Caco-2 (cell line): ENCODE data around the gene ELAVL1. TPM values are rescaled to one million over a fixed set of nuclear protein-coding genes. Genes with fewer than 3 reads are reported as not detected.
"Not testable (repeated sequence)": the region's sequence is repeated elsewhere in the genome, so short reads cannot be mapped to it uniquely, and the experiment has no call there.

Source experiments
- BruUV-seq: library from RNA; stranded (reverse); fragments of 400-500 nt; replicated peaks from 2 replicates; lab custom pipeline; 2021; lab: Mats Ljungman, UMichigan
- CTCF ChIA-PET: fragments of 300-600 bp; sonication (Branson Sonifier 250); formaldehyde crosslinking; loops from one replicate; lab custom pipeline; 2022; ENCODE audit warnings: antibody characterized with exemption; lab: Charles Lee
- POLR2A ChIA-PET: fragments of 300-600 bp; sonication (Branson Sonifier 250); formaldehyde crosslinking; loops from one replicate; lab custom pipeline; 2022; ENCODE audit warnings: antibody characterized with exemption; lab: Charles Lee
- DNase-seq, 2 experiments: peaks; one replicate each; pipeline versions ENCODE4 v3.0.0 to v3.0.0-alpha.2; 2020 to 2022
- H3K27me3 ChIP-seq: replicated peaks from 2 replicates; pipeline ENCODE4 v1.6.0; 2011; ENCODE audit warnings: low read length; ENCODE audit not compliant: control insufficient read depth, insufficient read depth
- H3K36me3 ChIP-seq: 2 replicates; pipeline ENCODE4 v1.5.1; 2011; ENCODE audit warnings: low read length; ENCODE audit not compliant: control insufficient read depth, insufficient read depth
- H3K4me1 ChIP-seq: fragments of 250-450 bp; sonication (Bioruptor Pico); 2 replicates; pipeline ENCODE4 v1.5.1; 2020; ENCODE audit warnings: mild to moderate bottlenecking
- H3K4me3 ChIP-seq: 2 replicates; pipeline ENCODE4 v1.5.1; 2011; ENCODE audit warnings: low read depth, mild to moderate bottlenecking, control low read depth, low read length
- H3K9me3 ChIP-seq: fragments of 250-450 bp; sonication (Bioruptor Pico); 2 replicates; pipeline ENCODE4 v1.5.1; 2020; ENCODE audit warnings: mild to moderate bottlenecking, moderate library complexity
- H3K27ac Mint-ChIP-seq: one replicate; pipeline ENCODE4 v1.8.0; 2022; ENCODE audit warnings: mixed read lengths; ENCODE audit not compliant: unreplicated experiment
- H3K27me3 Mint-ChIP-seq: one replicate; pipeline ENCODE4 v1.8.0; 2022; ENCODE audit warnings: mixed read lengths; ENCODE audit not compliant: insufficient read depth, unreplicated experiment
- H3K36me3 Mint-ChIP-seq: one replicate; pipeline ENCODE4 v1.8.0; 2022; ENCODE audit warnings: mild to moderate bottlenecking, mixed read lengths; ENCODE audit not compliant: insufficient read depth, unreplicated experiment
- H3K4me1 Mint-ChIP-seq: one replicate; pipeline ENCODE4 v1.8.0; 2022; ENCODE audit warnings: low read depth, mixed read lengths; ENCODE audit not compliant: unreplicated experiment
- H3K4me3 Mint-ChIP-seq: one replicate; pipeline ENCODE4 v1.8.0; 2022; ENCODE audit warnings: mild to moderate bottlenecking, moderate library complexity, mixed read lengths; ENCODE audit not compliant: unreplicated experiment
- H3K9me3 Mint-ChIP-seq: one replicate; pipeline ENCODE4 v1.8.0; 2022; ENCODE audit warnings: mixed read lengths; ENCODE audit not compliant: unreplicated experiment
- intact Hi-C: fragments of 100-400 bp; cut with micrococcal nuclease; formaldehyde crosslinking; loops from one replicate; pipeline ENCODE4 v1.10.0; 2022; ENCODE audit not compliant: unreplicated experiment
- total RNA-seq: library from RNA; stranded (reverse); gene quantifications from 2 replicates; pipeline ENCODE4 v1.2.3, GENCODE V29; 2022
- TF ChIP-seq, protein P1 (sequence below), 2 experiments: fragments of 200-600 bp in 1 of 2; IDR thresholded peaks; 1 replicate in 1 of 2; 2 replicates in 1 of 2; pipeline versions ENCODE4 v1.5.1 to v1.8.0; 2011 to 2022; ENCODE audit warnings: antibody characterized with exemption in 1 of 2, control low read depth in 1 of 2, inconsistent platforms in 1 of 2, low read depth in 1 of 2, low read length in 1 of 2, mild to moderate bottlenecking in 1 of 2, moderate library complexity in 1 of 2; ENCODE audit not compliant: insufficient read depth in 1 of 2, severe bottlenecking in 1 of 2, unreplicated experiment in 1 of 2

Gene ELAVL1
- total RNA-seq, 1 experiment from 2014 or later: 117 TPM

DNA sequence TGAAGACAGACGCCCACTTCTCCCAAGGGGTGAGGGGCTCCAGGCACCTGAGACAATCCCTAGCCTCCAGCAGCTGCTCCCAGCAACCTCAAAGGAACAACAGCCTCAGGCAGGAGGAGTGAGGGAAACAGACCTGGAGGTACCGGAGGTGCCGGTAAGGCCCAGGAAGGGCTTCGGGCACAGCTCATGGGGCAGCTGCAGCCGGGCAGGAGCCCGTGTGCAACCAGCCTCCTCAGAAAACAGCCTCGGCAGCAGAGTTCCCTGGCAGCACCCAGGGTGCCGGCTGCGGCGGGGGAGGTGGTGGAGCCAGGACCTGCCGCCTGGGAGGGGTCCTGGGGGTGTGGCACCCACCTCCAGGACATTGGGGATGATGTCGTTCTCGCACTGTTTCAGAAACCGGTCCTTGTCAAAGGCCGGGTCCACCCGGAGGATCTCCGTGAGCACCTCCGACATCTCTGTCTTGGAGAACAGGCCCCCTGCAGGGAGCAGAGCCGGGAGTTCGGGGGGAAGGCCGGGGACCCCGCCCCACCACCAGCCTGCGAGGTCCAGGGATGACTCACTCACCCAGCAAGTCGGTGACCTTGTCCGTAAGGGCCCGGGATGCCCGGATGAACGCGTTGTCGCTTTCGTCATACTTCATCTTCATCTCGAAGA is 73.0 kb downstream of the ELAVL1 start:
- TF ChIP-seq, protein P1, sequence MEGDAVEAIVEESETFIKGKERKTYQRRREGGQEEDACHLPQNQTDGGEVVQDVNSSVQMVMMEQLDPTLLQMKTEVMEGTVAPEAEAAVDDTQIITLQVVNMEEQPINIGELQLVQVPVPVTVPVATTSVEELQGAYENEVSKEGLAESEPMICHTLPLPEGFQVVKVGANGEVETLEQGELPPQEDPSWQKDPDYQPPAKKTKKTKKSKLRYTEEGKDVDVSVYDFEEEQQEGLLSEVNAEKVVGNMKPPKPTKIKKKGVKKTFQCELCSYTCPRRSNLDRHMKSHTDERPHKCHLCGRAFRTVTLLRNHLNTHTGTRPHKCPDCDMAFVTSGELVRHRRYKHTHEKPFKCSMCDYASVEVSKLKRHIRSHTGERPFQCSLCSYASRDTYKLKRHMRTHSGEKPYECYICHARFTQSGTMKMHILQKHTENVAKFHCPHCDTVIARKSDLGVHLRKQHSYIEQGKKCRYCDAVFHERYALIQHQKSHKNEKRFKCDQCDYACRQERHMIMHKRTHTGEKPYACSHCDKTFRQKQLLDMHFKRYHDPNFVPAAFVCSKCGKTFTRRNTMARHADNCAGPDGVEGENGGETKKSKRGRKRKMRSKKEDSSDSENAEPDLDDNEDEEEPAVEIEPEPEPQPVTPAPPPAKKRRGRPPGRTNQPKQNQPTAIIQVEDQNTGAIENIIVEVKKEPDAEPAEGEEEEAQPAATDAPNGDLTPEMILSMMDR (IDR thresholded peaks at IDR 0.05; ENCODE audit: insufficient read depth in 1 of 2, low read depth in 1 of 2, low read length in 1 of 2, severe bottlenecking in 1 of 2, unreplicated experiment in 1 of 2): no peak
- intact Hi-C loops: no loop called here
- Mint-ChIP-seq H3K4me3 (no peak overlapping the region), H3K27me3 (no peaks in the 10 kb centered on the region), H3K27ac (no peak overlapping the region), H3K9me3 (no peaks in the 10 kb centered on the region), H3K4me1 (peaks cover 10% of the 10 kb centered on the region), H3K36me3 (peaks cover 86% of the 10 kb centered on the region)
- Histone ChIP-seq H3K4me1 (peaks cover 9% of the 10 kb centered on the region; the same call in 1 of the 2 replicates), H3K36me3 (peaks cover 1% of the 10 kb centered on the region; the same call in 1 of the 2 replicates), H3K9me3 (no peaks in the 10 kb centered on the region), H3K27me3 (no peaks in the 10 kb centered on the region), H3K4me3 (no peak overlapping the region)
- DNase-seq: no peak
- POLR2A ChIA-PET: interaction anchor here (0.7 kb wide), 1 partner anchor 12 kb away, joined by 3 read pairs; no protein-coding TSS in a partner anchor
- CTCF ChIA-PET: no interaction called here
- no TSS peak for BruUV-seq

- H3K9me3 ChIP-seq: no peaks in the 10 kb centered on the region
- H3K27me3 ChIP-seq: no peaks in the 10 kb centered on the region
- CTCF ChIA-PET: interaction anchor here (0.9 to 2.5 kb wide), 2 partner anchors 11 to 13 kb away, joined by 3 to 19 read pairs; partner anchors contain the start of gene SNAPC2
- no peaks in the 10 kb centered on the region for H3K27me3 Mint-ChIP-seq
- peaks cover 12% of the 10 kb centered on the region for H3K4me1 ChIP-seq
- no peak for DNase-seq
- no peak overlapping the region for H3K4me3 Mint-ChIP-seq
- H3K36me3 Mint-ChIP-seq: peaks cover 84% of the 10 kb centered on the region
- H3K4me1 Mint-ChIP-seq: peaks cover 10% of the 10 kb centered on the region
- no peaks in the 10 kb centered on the region for H3K9me3 Mint-ChIP-seq
- POLR2A ChIA-PET: interaction anchor here (0.7 kb wide), 1 partner anchor 13 kb away, joined by 3 read pairs; no protein-coding TSS in a partner anchor
- H3K4me3 ChIP-seq: no peak overlapping the region
- TF ChIP-seq, protein P1 (IDR thresholded peaks at IDR 0.05; ENCODE audit: insufficient read depth in 1 of 2, low read depth in 1 of 2, low read length in 1 of 2, severe bottlenecking in 1 of 2, unreplicated experiment in 1 of 2): no peak
- no peak overlapping the region for H3K27ac Mint-ChIP-seq
- BruUV-seq: no TSS peak
- intact Hi-C loops: no loop called here
- peaks cover 1% of the 10 kb centered on the region; the same call in 1 of the 2 replicates for H3K36me3 ChIP-seq
Measured at GRCh38 chr19:7931221-7932061, 74.0 kb downstream of the ELAVL1 start.

- H3K36me3 Mint-ChIP-seq: peaks cover 83% of the 10 kb centered on the region
- no peak overlapping the region for H3K27ac Mint-ChIP-seq
- peaks cover 10% of the 10 kb centered on the region for H3K4me1 Mint-ChIP-seq
- TF ChIP-seq, protein P1 (IDR thresholded peaks at IDR 0.05; ENCODE audit: insufficient read depth in 1 of 2, low read depth in 1 of 2, low read length in 1 of 2, severe bottlenecking in 1 of 2, unreplicated experiment in 1 of 2): no peak
- POLR2A ChIA-PET: no interaction called here
- no peak overlapping the region for H3K4me3 ChIP-seq
- no peak overlapping the region for H3K4me3 Mint-ChIP-seq
- peaks cover 1% of the 10 kb centered on the region; the same call in 1 of the 2 replicates for H3K36me3 ChIP-seq
- intact Hi-C loops: no loop called here
- DNase-seq: no peak
- no peaks in the 10 kb centered on the region for H3K27me3 ChIP-seq
- CTCF ChIA-PET: interaction anchor here (0.9 to 2.5 kb wide), 2 partner anchors 10 to 14 kb away, joined by 3 to 19 read pairs; partner anchors contain the start of gene SNAPC2
- BruUV-seq: no TSS peak
- H3K27me3 Mint-ChIP-seq: no peaks in the 10 kb centered on the region
- no peaks in the 10 kb centered on the region for H3K9me3 Mint-ChIP-seq
- H3K4me1 ChIP-seq: peaks cover 16% of the 10 kb centered on the region
- H3K9me3 ChIP-seq: no peaks in the 10 kb centered on the region
Measured at GRCh38 chr19:7930765-7931164, 74.7 kb downstream of the ELAVL1 start.

DNA sequence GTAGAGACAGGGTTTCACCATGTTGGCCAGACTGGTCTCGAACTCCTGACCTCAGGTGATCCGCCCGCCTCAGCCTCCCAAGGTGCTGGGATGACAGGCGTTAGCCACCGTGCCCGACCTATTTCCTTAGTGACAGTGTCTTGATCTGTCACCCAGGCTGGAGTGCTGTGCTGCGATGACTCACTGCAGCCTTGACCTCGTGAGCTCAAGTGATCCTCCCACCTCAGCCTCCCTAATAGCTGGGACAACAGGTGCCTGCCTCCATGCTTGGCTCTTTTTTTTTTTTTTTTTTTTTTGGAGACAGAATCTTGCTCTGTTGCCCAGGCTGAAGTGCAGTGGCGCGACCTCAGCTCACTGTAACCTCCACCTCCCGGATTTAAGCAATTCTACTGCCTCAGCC is 75.4 kb downstream of the ELAVL1 start:
- H3K9me3 Mint-ChIP-seq, H3K9me3 ChIP-seq, POLR2A ChIA-PET, H3K4me3 Mint-ChIP-seq, H3K4me3 ChIP-seq, H3K27me3 Mint-ChIP-seq, DNase-seq, BruUV-seq, intact Hi-C loops, H3K27me3 ChIP-seq, H3K36me3 ChIP-seq: not testable (repeated sequence)
- Mint-ChIP-seq H3K27ac (peak overlapping the region; percentile 73), H3K4me1 (peaks cover 10% of the 10 kb centered on the region), H3K36me3 (peaks cover 80% of the 10 kb centered on the region)
- peaks cover 16% of the 10 kb centered on the region for H3K4me1 ChIP-seq
- CTCF ChIA-PET: interaction anchor here (1.4 to 2.5 kb wide), 3 partner anchors 9 to 14 kb away, joined by 5 to 27 read pairs (median 19); partner anchors contain the start of genes SNAPC2 and TIMM44
